H1 (cell line): ENCODE data around the gene GDF15. TPM values are rescaled to one million over a fixed set of nuclear protein-coding genes. Genes with fewer than 3 reads are reported as not detected.

ENCODE experiments used
- CTCF ChIA-PET: fragments of 300-600 bp; sonication (Branson Sonifier 250); formaldehyde crosslinking; loops from one replicate; lab custom pipeline; 2021; ENCODE audit not compliant: partially characterized antibody; lab: Charles Lee
- POLR2A ChIA-PET: fragments of 300-600 bp; sonication (Branson Sonifier 250); formaldehyde crosslinking; loops from one replicate; lab custom pipeline; 2021; ENCODE audit warnings: inconsistent platforms; ENCODE audit not compliant: partially characterized antibody; lab: Charles Lee
- DNase-seq, 2 experiments: peaks; one replicate each; pipeline versions ENCODE4 v3.0.0 to v3.0.0-alpha.2; 2010 to 2022; ENCODE audit warnings: low spot score in 2 of 2, low read depth in 1 of 2, mixed read lengths in 1 of 2
- FAIRE-seq: peaks from 2 replicates; lab custom pipeline; 2011; peaks lifted over from hg19 to GRCh38; lab: Jason Lieb, UNC
- H2AFZ ChIP-seq: 2 replicates; pipeline ENCODE4 v1.8.1; 2012; ENCODE audit warnings: low read length, inconsistent platforms
- H2AK5ac ChIP-seq: 2 replicates; pipeline ENCODE4 v1.6.1; 2013; ENCODE audit warnings: low read depth, low read length
- H2BK120ac ChIP-seq: replicated peaks from 2 replicates; pipeline ENCODE3; 2013; ENCODE audit warnings: low read depth, low read length, inconsistent platforms
- H2BK12ac ChIP-seq: 2 replicates; pipeline ENCODE4 v1.6.1; 2013; ENCODE audit warnings: low read depth, low read length
- H2BK15ac ChIP-seq: 2 replicates; pipeline ENCODE4 v1.6.1; 2013; ENCODE audit warnings: low read length
- H2BK20ac ChIP-seq: 2 replicates; pipeline ENCODE4 v1.6.1; 2013; ENCODE audit warnings: low read length
- H2BK5ac ChIP-seq: 2 replicates; pipeline ENCODE4 v1.6.1; 2013; ENCODE audit warnings: low read depth, low read length
- H3K14ac ChIP-seq: 2 replicates; pipeline ENCODE4 v1.6.1; 2013; ENCODE audit warnings: inconsistent platforms; ENCODE audit not compliant: insufficient read length
- H3K18ac ChIP-seq: 2 replicates; pipeline ENCODE4 v1.6.1; 2013; ENCODE audit warnings: low read length; ENCODE audit errors: extremely low read depth
- H3K23ac ChIP-seq: 2 replicates; pipeline ENCODE4 v1.6.1; 2013; ENCODE audit warnings: inconsistent platforms; ENCODE audit not compliant: insufficient read length
- H3K23me2 ChIP-seq: 2 replicates; pipeline ENCODE4 v1.6.1; 2013; ENCODE audit warnings: low read depth, low read length
- H3K27ac ChIP-seq: 2 replicates; pipeline ENCODE4 v1.6.1; 2011; ENCODE audit warnings: low read depth, low read length, inconsistent platforms
- H3K27me3 ChIP-seq, 4 experiments: replicated peaks in 1 of 4; 1 replicate in 1 of 4; 2 replicates in 3 of 4; pipeline versions ENCODE4 v1.6.1 to v1.8.1; 2011 to 2013; ENCODE audit warnings: low read length in 3 of 4, mild to moderate bottlenecking in 3 of 4, inconsistent platforms in 2 of 4, mixed read lengths in 2 of 4, moderate library complexity in 1 of 4; ENCODE audit not compliant: control insufficient read depth in 3 of 4, insufficient read depth in 3 of 4; ENCODE audit errors: extremely low read depth in 1 of 4
- H3K36me3 ChIP-seq, 4 experiments: 2 replicates each; pipeline versions ENCODE4 v1.6.1 to v1.8.1; 2011 to 2013; ENCODE audit warnings: mild to moderate bottlenecking in 4 of 4, low read length in 3 of 4, moderate library complexity in 2 of 4, control low read depth in 1 of 4, inconsistent platforms in 1 of 4; ENCODE audit not compliant: insufficient read depth in 4 of 4, control insufficient read depth in 2 of 4
- H3K4ac ChIP-seq: replicated peaks from 2 replicates; pipeline ENCODE3; 2013; ENCODE audit warnings: low read length, low read depth, mixed read lengths, inconsistent platforms; ENCODE audit not compliant: insufficient read length
- H3K4me1 ChIP-seq, 4 experiments: replicated peaks in 1 of 4; 1 replicate in 1 of 4; 2 replicates in 3 of 4; pipeline versions ENCODE4 v1.6.1 to v1.8.1; 2011 to 2013; ENCODE audit warnings: low read length in 3 of 4, inconsistent platforms in 2 of 4, mixed read lengths in 1 of 4; ENCODE audit not compliant: insufficient read depth in 4 of 4, control insufficient read depth in 3 of 4
- H3K4me2 ChIP-seq, 2 experiments: 2 replicates each; pipeline versions ENCODE4 v1.6.1 to v1.8.1; 2011 to 2013; ENCODE audit warnings: low read depth in 2 of 2, low read length in 2 of 2, control low read depth in 1 of 2, inconsistent platforms in 1 of 2, mild to moderate bottlenecking in 1 of 2; ENCODE audit not compliant: insufficient read depth in 1 of 2
- H3K4me3 ChIP-seq, 4 experiments: fragments of 200-600, 300-600 bp in 1 of 4; sonication (generic), shearing (Covaris generic), sonication (Bioruptor Twin) in 1 of 4; 2 replicates each; pipeline versions ENCODE4 v1.5.1 to v1.8.1; 2011 to 2016; ENCODE audit warnings: low read length in 4 of 4, low read depth in 3 of 4, control low read depth in 2 of 4, inconsistent platforms in 2 of 4, mild to moderate bottlenecking in 2 of 4, mixed read lengths in 1 of 4, moderate library complexity in 1 of 4; ENCODE audit not compliant: insufficient read depth in 2 of 4; ENCODE audit errors: extremely low read depth in 1 of 4
- H3K56ac ChIP-seq: replicated peaks from 2 replicates; pipeline ENCODE3; 2013; ENCODE audit warnings: low read depth, mild to moderate bottlenecking, mixed read lengths, low read length, inconsistent platforms; ENCODE audit not compliant: insufficient read length
- H3K79me1 ChIP-seq: 2 replicates; pipeline ENCODE4 v1.6.1; 2013; ENCODE audit warnings: low read depth, low read length, control low read depth
- H3K79me2 ChIP-seq, 2 experiments: 2 replicates each; pipeline versions ENCODE4 v1.6.1 to v1.8.1; 2012 to 2013; ENCODE audit warnings: low read length in 2 of 2, mild to moderate bottlenecking in 2 of 2, inconsistent platforms in 1 of 2; ENCODE audit not compliant: insufficient read depth in 2 of 2, control insufficient read depth in 1 of 2
- H3K9ac ChIP-seq, 4 experiments: replicated peaks in 1 of 4; 1 replicate in 1 of 4; 2 replicates in 3 of 4; pipeline versions ENCODE4 v1.6.1 to v1.8.1; 2011 to 2013; ENCODE audit warnings: low read depth in 3 of 4, low read length in 3 of 4, control low read depth in 2 of 4, mild to moderate bottlenecking in 2 of 4, moderate library complexity in 2 of 4, inconsistent platforms in 1 of 4; ENCODE audit errors: extremely low read depth in 1 of 4
- H3K9me3 ChIP-seq, 2 experiments: 2 replicates each; pipeline versions ENCODE4 v1.6.1 to v1.8.1; 2012 to 2013; ENCODE audit warnings: mild to moderate bottlenecking in 2 of 2, moderate library complexity in 2 of 2, control low read depth in 1 of 2, inconsistent platforms in 1 of 2, low read depth in 1 of 2, low read length in 1 of 2, mixed read lengths in 1 of 2; ENCODE audit not compliant: insufficient read depth in 2 of 2
- H4K20me1 ChIP-seq, 2 experiments: replicated peaks in 1 of 2; 2 replicates each; pipeline versions ENCODE3 to v1.8.1; 2011 to 2013; ENCODE audit warnings: inconsistent platforms in 2 of 2, low read length in 2 of 2, mild to moderate bottlenecking in 1 of 2; ENCODE audit not compliant: insufficient read depth in 2 of 2, control insufficient read depth in 1 of 2
- H4K5ac ChIP-seq: 2 replicates; pipeline ENCODE4 v1.6.1; 2013; ENCODE audit warnings: low read length, low read depth, mixed read lengths, inconsistent platforms; ENCODE audit not compliant: insufficient read length
- H4K8ac ChIP-seq: 2 replicates; pipeline ENCODE4 v1.8.0; 2013; ENCODE audit warnings: mild to moderate bottlenecking, moderate library complexity, low read length, inconsistent platforms; ENCODE audit not compliant: insufficient read depth; ENCODE audit errors: extremely low read depth
- H4K91ac ChIP-seq: replicated peaks from 2 replicates; pipeline ENCODE3; 2013; ENCODE audit warnings: low read length, mixed read lengths, inconsistent platforms; ENCODE audit not compliant: insufficient read length
- BCL11A ChIP-seq, 2 experiments: IDR thresholded peaks; one replicate each; pipeline ENCODE4 v1.6.1; 2011; ENCODE audit warnings: low read depth in 2 of 2, low read length in 2 of 2, mild to moderate bottlenecking in 2 of 2
- CREB1 ChIP-seq: IDR thresholded peaks from 2 replicates; pipeline ENCODE4 v1.6.1; 2012; ENCODE audit warnings: inconsistent platforms
- CTBP2 ChIP-seq: IDR thresholded peaks from 2 replicates; pipeline ENCODE4 v1.7.0; 2011; ENCODE audit warnings: borderline replicate concordance, mild to moderate bottlenecking, moderate library complexity, mixed read lengths, low read length; ENCODE audit not compliant: insufficient read depth, insufficient read length
- HDAC2 ChIP-seq, 2 experiments: fragments of 300-600 bp in 1 of 2; sonication (generic) in 1 of 2; IDR thresholded peaks; 2 replicates each; pipeline ENCODE4 v1.6.1; 2011 to 2012; ENCODE audit warnings: low read depth in 2 of 2, low read length in 2 of 2, mild to moderate bottlenecking in 2 of 2, moderate library complexity in 2 of 2, borderline replicate concordance in 1 of 2, inconsistent platforms in 1 of 2
- HDAC6 ChIP-seq: IDR thresholded peaks from one replicate; pipeline ENCODE4 v1.7.1; 2012; ENCODE audit warnings: low read depth, mild to moderate bottlenecking, inconsistent platforms, low read length, moderate library complexity
- POLR2AphosphoS5 ChIP-seq: IDR thresholded peaks from 2 replicates; pipeline ENCODE4 v1.6.1; 2011; ENCODE audit warnings: low read depth, low read length
- RBBP5 ChIP-seq: IDR thresholded peaks from 2 replicates; pipeline ENCODE4 v1.7.1; 2012; ENCODE audit warnings: low read depth, mild to moderate bottlenecking, inconsistent platforms, low read length, moderate library complexity, borderline replicate concordance
- SIRT6 ChIP-seq: IDR thresholded peaks from one replicate; pipeline ENCODE4 v1.7.1; 2012; ENCODE audit warnings: low read length, inconsistent platforms
- SP1 ChIP-seq: IDR thresholded peaks from 2 replicates; pipeline ENCODE4 v1.6.1; 2011; ENCODE audit warnings: low read depth, low read length
- TBP ChIP-seq: IDR thresholded peaks from 2 replicates; pipeline ENCODE4 v1.6.1; 2011; ENCODE audit warnings: low read depth, low read length, improper control_type of control experiment
- TCF12 ChIP-seq: IDR thresholded peaks from 2 replicates; pipeline ENCODE4 v1.6.1; 2011; ENCODE audit warnings: low read depth, mild to moderate bottlenecking, low read length
- TEAD4 ChIP-seq: IDR thresholded peaks from 2 replicates; pipeline ENCODE4 v1.6.1; 2012; ENCODE audit warnings: low read depth, low read length, inconsistent platforms, mixed read lengths
- WGBS, 2 experiments: shearing (Covaris generic) in 1 of 2; methylation state at CpG; one replicate each; pipeline versions ENCODE4 v1.1.6 to v1.1.7; 2013 to 2015; ENCODE audit warnings: low lambda C conversion rate in 2 of 2, mixed read lengths in 2 of 2, inconsistent platforms in 1 of 2, low coverage in 1 of 2, missing lambda C conversion rate in 1 of 2; ENCODE audit not compliant: insufficient replicate concordance in 2 of 2, insufficient coverage in 1 of 2, insufficient read length in 1 of 2; ENCODE audit errors: extremely low coverage in 1 of 2, missing lambda C conversion rate in 1 of 2; 5-methylcytosine and 5-hydroxymethylcytosine counted together
- polyA plus RNA-seq, 7 experiments: library from polyadenylated mRNA; depleted of rRNA in 3 of 7; stranded (reverse) in 5 of 7; unstranded in 2 of 7; fragments of >200 nt in 5 of 7; fragments of 200-250 nt in 2 of 7; gene quantifications; 1 replicate in 5 of 7; 2 replicates in 1 of 7; 4 replicates in 1 of 7; pipeline versions ENCODE4 v1.2.1 to v1.2.3, GENCODE V29; 2011 to 2013; ENCODE audit warnings: missing spikeins in 2 of 7, mixed read lengths in 2 of 7
- total RNA-seq: library from RNA; stranded (reverse); fragmentation: NEBNext Ultra II Directional; extraction: Animal tissue kit (Norgen Biotek cat#: 25700); gene quantifications from 2 replicates; pipeline ENCODE4 v1.2.1, GENCODE V29; 2021

Gene GDF15
- total and polyA plus RNA-seq, 2 of the 8 experiments (the other 6 are each of a cell fraction or from before 2014, with no cell fraction given) = 4.1 to 8.5 TPM

- Histone ChIP-seq H2BK20ac (no peak overlapping the region), H4K8ac (peak overlapping the region; percentile 80; the same call in 1 of the 2 replicates), H3K9me3 (no peaks in the 10 kb centered on the region), H3K14ac (no peak overlapping the region), H2BK12ac (0 out of 2 replicates have a peak overlapping the region, but pooled peaks have one; percentile 50), H3K23me2 (peaks cover 19% of the 10 kb centered on the region; the same call in 1 of the 2 replicates), H3K9ac (no peak overlapping the region), H3K4me2 (no peak overlapping the region), H3K79me1 (peaks cover 3% of the 10 kb centered on the region; the same call in 1 of the 2 replicates), H4K91ac (no peak overlapping the region)
- no peak for DNase-seq
- no peak for FAIRE-seq
- POLR2A ChIA-PET = interaction anchor here (1.1 to 6.8 kb wide), 5 partner anchors 12 to 498 kb away, joined by 3 to 72 read pairs (median 19); partner anchors contain the start of genes COPE, DDX49 and JUND
- TF ChIP-seq CTBP2 = no peak
- TF ChIP-seq TBP = no peak
- no peak for TF ChIP-seq SP1
- TF ChIP-seq TEAD4 = no peak
- TF ChIP-seq HDAC2 (IDR thresholded peaks at IDR 0.05; ENCODE audit: borderline replicate concordance in 1 of 2, low read depth in 2 of 2, low read length in 2 of 2) = no peak
- no peak for TF ChIP-seq POLR2AphosphoS5
- no peak for TF ChIP-seq BCL11A (IDR thresholded peaks at IDR 0.05; ENCODE audit: low read depth in 2 of 2, low read length in 2 of 2)
- no peak for TF ChIP-seq RBBP5
- no peak for TF ChIP-seq TCF12
- no peak for TF ChIP-seq SIRT6
- no peak for TF ChIP-seq CREB1
- TF ChIP-seq HDAC6 = no peak
- TF ChIP-seq, all 59 proteins: peak for 0
- Histone ChIP-seq H2BK15ac (no peak overlapping the region), H3K79me2 (peaks cover 0 to 4% of the 10 kb centered on the region in 2 experiments; a peak in 1 of 4 replicates), H2BK120ac (no peak overlapping the region), H3K56ac (no peak overlapping the region), H3K4me3 (no peak overlapping the region), H3K36me3 (no peaks in the 10 kb centered on the region), H3K4ac (no peak overlapping the region), H4K5ac (no peak overlapping the region), H2BK5ac (no peak overlapping the region), H4K20me1 (peaks cover 4 to 14% of the 10 kb centered on the region in 2 experiments), H3K4me1 (peaks cover 0 to 36% (median 28%) of the 10 kb centered on the region in 4 experiments; a peak in 6 of 7 replicates), H3K23ac (no peak overlapping the region), H3K27ac (no peak overlapping the region), H2AFZ (no peak overlapping the region), H2AK5ac (no peak overlapping the region), H3K27me3 (peaks cover 5 to 26% (median 21%) of the 10 kb centered on the region in 4 experiments), H3K18ac (no peak overlapping the region)
- 92% methylated on average over 10 of the region's 12 CpGs; no CpG with 5 or more reads in 1 of the 2 experiments for WGBS, 2 experiments
- CTCF ChIA-PET = interaction anchor here (0.9 to 4.1 kb wide), 10 partner anchors 11 to 142 kb away, joined by 3 to 30 read pairs (median 4); no protein-coding TSS in a partner anchor
Observed at GRCh38 chr19:18421371-18421959, 35.5 kb downstream of the GDF15 start.
